Hepatocyte (in vitro differentiated cells): ENCODE data around the gene TMPRSS3. TPM values are rescaled to one million over a fixed set of nuclear protein-coding genes. Genes with fewer than 3 reads are reported as not detected.

Experiments
- DNase-seq: peaks from one replicate; pipeline ENCODE4 v3.0.0-alpha.2; 2016; ENCODE audit warnings: low spot score
- H2AFZ ChIP-seq: fragments of 200-600 bp; sonication (generic); 2 replicates; pipeline ENCODE4 v1.6.0; 2016; ENCODE audit warnings: antibody characterized with exemption, mild to moderate bottlenecking
- H3K27ac ChIP-seq: fragments of 200-600 bp; sonication (generic); 2 replicates; pipeline ENCODE4 v1.5.1; 2016; ENCODE audit warnings: mild to moderate bottlenecking
- H3K27me3 ChIP-seq: fragments of 200-600 bp; sonication (generic); 2 replicates; pipeline ENCODE4 v1.6.1; 2016
- H3K36me3 ChIP-seq: fragments of 200-600 bp; sonication (generic); replicated peaks from 2 replicates; pipeline ENCODE4 v1.5.1; 2016; ENCODE audit warnings: low read depth; ENCODE audit not compliant: insufficient read depth
- H3K4me1 ChIP-seq: fragments of 200-600 bp; sonication (generic); 2 replicates; pipeline ENCODE4 v1.5.1; 2016; ENCODE audit warnings: mild to moderate bottlenecking, moderate library complexity; ENCODE audit not compliant: insufficient read depth
- H3K4me2 ChIP-seq: fragments of 200-600 bp; sonication (generic); 2 replicates; pipeline ENCODE4 v1.6.0; 2016
- H3K4me3 ChIP-seq: fragments of 200-600 bp; sonication (generic); 2 replicates; pipeline ENCODE4 v1.5.1; 2016; ENCODE audit warnings: mild to moderate bottlenecking
- H3K79me2 ChIP-seq: fragments of 200-600 bp; sonication (generic); 2 replicates; pipeline ENCODE4 v1.6.0; 2017; ENCODE audit warnings: mild to moderate bottlenecking
- H3K9me2 ChIP-seq: fragments of 200-600 bp; sonication (generic); replicated peaks from 2 replicates; pipeline ENCODE4 v1.6.0; 2017; ENCODE audit warnings: mild to moderate bottlenecking; ENCODE audit not compliant: insufficient read depth
- H3K9me3 ChIP-seq: fragments of 200-600 bp; sonication (generic); 2 replicates; pipeline ENCODE4 v1.5.1; 2016; ENCODE audit warnings: low read depth, mild to moderate bottlenecking
- H4K20me1 ChIP-seq: fragments of 200-600 bp; sonication (generic); 2 replicates; pipeline ENCODE4 v1.6.0; 2016; ENCODE audit warnings: mild to moderate bottlenecking; ENCODE audit not compliant: insufficient read depth, poor library complexity, severe bottlenecking
- EZH2 ChIP-seq: fragments of 200-600 bp; sonication (generic); IDR thresholded peaks from 2 replicates; pipeline ENCODE4 v1.6.1; 2016; ENCODE audit warnings: antibody characterized with exemption, mild to moderate bottlenecking, borderline replicate concordance
- EZH2phosphoT487 ChIP-seq: fragments of 200-600 bp; sonication (generic); IDR thresholded peaks from one replicate; pipeline ENCODE4 v1.6.1; 2018; ENCODE audit warnings: antibody characterized with exemption, mild to moderate bottlenecking, low read depth, moderate library complexity; ENCODE audit not compliant: unreplicated experiment, severe bottlenecking
- WGBS: methylation state at CpG from one replicate; pipeline ENCODE4 v1.1.6; 2016; ENCODE audit warnings: low lambda C conversion rate; ENCODE audit errors: missing lambda C conversion rate; 5-methylcytosine and 5-hydroxymethylcytosine counted together
- polyA plus RNA-seq: library from polyadenylated mRNA; unstranded; fragments of >200 nt; fragmentation: Nextera tagmentation; extraction: Ambion mirVana; gene quantifications from 2 replicates; pipeline ENCODE4 v1.2.1, GENCODE V29; 2016
- total RNA-seq: library from RNA; depleted of rRNA; stranded (reverse); fragments of >200 nt; gene quantifications from 2 replicates; pipeline ENCODE4 v1.2.3, GENCODE V29; 2014
- TF ChIP-seq, protein P1 (sequence below): fragments of 200-600 bp; sonication (generic); IDR thresholded peaks from 2 replicates; pipeline ENCODE4 v1.5.1; 2016; ENCODE audit warnings: antibody characterized with exemption, mild to moderate bottlenecking; ENCODE audit not compliant: poor library complexity

Gene TMPRSS3
- total and polyA plus RNA-seq, 2 experiments from 2014 or later: 1.4 to 1.7 TPM

DNA sequence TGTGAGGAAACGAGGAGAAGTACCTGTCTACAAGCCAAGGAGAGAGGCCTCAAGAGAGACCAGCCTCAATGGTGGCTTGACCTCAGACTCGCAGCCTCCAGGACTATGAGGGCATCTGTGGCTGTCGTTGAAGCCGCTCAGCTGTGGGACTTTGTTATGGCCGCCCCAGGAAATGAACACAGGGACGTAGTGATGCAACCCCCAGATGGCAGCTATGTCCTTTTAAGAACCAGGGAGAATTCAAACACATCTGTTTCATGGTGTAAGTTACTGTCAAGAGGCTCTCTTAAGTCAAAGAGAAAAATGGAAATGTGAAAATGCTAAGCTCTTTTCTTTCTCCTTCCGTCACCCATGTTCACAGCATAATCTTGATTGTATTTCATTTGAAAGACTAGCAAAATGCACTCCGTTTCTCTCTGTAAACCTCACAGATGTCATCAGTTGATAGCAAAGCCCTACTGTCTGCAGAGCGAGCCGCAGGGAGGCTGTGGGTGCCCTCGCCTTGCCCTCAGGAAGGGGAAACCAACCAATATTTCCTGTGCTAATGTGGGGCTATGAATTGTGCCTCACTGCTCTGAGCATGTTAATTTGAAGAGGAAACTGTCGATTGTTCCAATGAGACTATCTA lies 29.2 kb upstream of the TMPRSS3 start:
- Histone ChIP-seq H3K4me3 (no peak overlapping the region), H3K9me2 (no peaks in the 10 kb centered on the region), H3K27ac (no peak overlapping the region), H3K4me2 (no peak overlapping the region), H3K79me2 (no peaks in the 10 kb centered on the region), H3K4me1 (no peaks in the 10 kb centered on the region), H2AFZ (no peak overlapping the region), H3K27me3 (no peaks in the 10 kb centered on the region), H3K9me3 (no peaks in the 10 kb centered on the region), H4K20me1 (no peaks in the 10 kb centered on the region), H3K36me3 (no peaks in the 10 kb centered on the region)
- WGBS: 84% methylated on average over 12 of the region's 12 CpGs
- no peak for DNase-seq
- TF ChIP-seq, protein P1, sequence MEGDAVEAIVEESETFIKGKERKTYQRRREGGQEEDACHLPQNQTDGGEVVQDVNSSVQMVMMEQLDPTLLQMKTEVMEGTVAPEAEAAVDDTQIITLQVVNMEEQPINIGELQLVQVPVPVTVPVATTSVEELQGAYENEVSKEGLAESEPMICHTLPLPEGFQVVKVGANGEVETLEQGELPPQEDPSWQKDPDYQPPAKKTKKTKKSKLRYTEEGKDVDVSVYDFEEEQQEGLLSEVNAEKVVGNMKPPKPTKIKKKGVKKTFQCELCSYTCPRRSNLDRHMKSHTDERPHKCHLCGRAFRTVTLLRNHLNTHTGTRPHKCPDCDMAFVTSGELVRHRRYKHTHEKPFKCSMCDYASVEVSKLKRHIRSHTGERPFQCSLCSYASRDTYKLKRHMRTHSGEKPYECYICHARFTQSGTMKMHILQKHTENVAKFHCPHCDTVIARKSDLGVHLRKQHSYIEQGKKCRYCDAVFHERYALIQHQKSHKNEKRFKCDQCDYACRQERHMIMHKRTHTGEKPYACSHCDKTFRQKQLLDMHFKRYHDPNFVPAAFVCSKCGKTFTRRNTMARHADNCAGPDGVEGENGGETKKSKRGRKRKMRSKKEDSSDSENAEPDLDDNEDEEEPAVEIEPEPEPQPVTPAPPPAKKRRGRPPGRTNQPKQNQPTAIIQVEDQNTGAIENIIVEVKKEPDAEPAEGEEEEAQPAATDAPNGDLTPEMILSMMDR: no peak
- TF ChIP-seq EZH2 (no peak), EZH2phosphoT487 (no peak)

DNA sequence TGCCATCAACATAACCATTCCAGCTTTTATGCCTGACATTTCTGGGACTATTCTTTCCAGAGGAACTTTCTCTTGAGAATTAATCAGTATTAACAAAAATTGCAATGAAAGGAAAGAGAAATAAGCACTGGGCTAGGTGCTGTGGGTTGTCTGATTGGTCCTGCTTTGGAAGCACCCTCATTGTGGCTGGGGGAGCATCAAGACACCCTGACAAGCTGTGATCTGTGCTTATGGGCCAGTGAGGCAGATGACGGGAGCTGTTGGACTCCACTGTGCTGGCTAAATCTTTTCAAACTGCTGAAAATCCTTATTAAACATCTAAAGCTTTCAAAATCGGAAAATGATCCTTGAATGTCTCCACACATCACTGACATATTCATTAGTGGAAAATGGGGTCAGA lies 27.8 kb upstream of the TMPRSS3 start:
- no peaks in the 10 kb centered on the region for H3K27me3 ChIP-seq
- no peaks in the 10 kb centered on the region for H3K9me3 ChIP-seq
- no peaks in the 10 kb centered on the region for H4K20me1 ChIP-seq
- no peak overlapping the region for H3K27ac ChIP-seq
- H3K9me2 ChIP-seq: no peaks in the 10 kb centered on the region
- 82% methylated on average over 2 of the region's 2 CpGs for WGBS
- H3K4me1 ChIP-seq: no peaks in the 10 kb centered on the region
- no peak overlapping the region for H3K4me2 ChIP-seq
- no peaks in the 10 kb centered on the region for H3K36me3 ChIP-seq
- H3K79me2 ChIP-seq: no peaks in the 10 kb centered on the region
- DNase-seq: no peak
- TF ChIP-seq, protein P1: no peak
- TF ChIP-seq EZH2phosphoT487 (no peak), EZH2 (no peak)
- H2AFZ ChIP-seq: no peak overlapping the region
- H3K4me3 ChIP-seq: no peak overlapping the region

DNA sequence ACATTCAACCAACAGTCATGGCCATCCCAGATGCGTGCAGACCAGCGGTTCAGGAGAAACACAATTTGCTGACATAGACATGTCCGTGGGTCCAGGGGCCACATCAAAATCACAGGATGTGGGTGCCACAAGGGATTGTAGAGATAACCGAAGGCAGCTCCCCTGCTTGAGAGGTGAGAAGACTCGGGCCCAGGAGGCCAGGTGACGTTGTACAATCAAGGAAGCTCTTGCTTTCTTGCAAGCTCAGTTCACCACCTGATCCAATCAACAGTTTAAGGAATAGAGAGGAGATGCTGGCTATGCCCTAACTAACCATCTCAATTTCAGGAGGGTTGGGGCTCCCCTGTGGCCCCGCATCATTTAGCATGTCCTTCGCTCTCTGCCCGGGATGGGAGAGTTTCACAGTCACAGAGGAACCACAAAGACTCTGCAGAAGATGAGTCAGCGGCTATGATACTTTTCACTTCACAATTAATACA lies 27.4 kb upstream of the TMPRSS3 start:
- H3K27me3 ChIP-seq: no peaks in the 10 kb centered on the region
- H4K20me1 ChIP-seq: no peaks in the 10 kb centered on the region
- H3K9me2 ChIP-seq: no peaks in the 10 kb centered on the region
- H3K27ac ChIP-seq: no peak overlapping the region
- no peaks in the 10 kb centered on the region for H3K79me2 ChIP-seq
- no peaks in the 10 kb centered on the region for H3K9me3 ChIP-seq
- H3K4me1 ChIP-seq: no peaks in the 10 kb centered on the region
- H3K36me3 ChIP-seq: no peaks in the 10 kb centered on the region
- TF ChIP-seq, protein P1: no peak
- TF ChIP-seq EZH2phosphoT487 (no peak), EZH2 (no peak)
- no peak overlapping the region for H3K4me3 ChIP-seq
- no peak overlapping the region for H2AFZ ChIP-seq
- no peak overlapping the region for H3K4me2 ChIP-seq
- 86% methylated on average over 10 of the region's 10 CpGs for WGBS
- no peak for DNase-seq
